ENCODE measurements around the gene S100A14. TPM values are rescaled to one million over a fixed set of nuclear protein-coding genes. Genes with fewer than 3 reads are reported as not detected.
A peak's percentile ranks its signal among the peaks of the same experiment; 100 is the strongest.

Gene S100A14
- total and polyA plus RNA-seq, 2 of the 13 experiments (the other 11 are each of a cell fraction or from before 2014, with no cell fraction given) = 1.4 to 7.7 TPM

- TF ChIP-seq, protein P1, sequence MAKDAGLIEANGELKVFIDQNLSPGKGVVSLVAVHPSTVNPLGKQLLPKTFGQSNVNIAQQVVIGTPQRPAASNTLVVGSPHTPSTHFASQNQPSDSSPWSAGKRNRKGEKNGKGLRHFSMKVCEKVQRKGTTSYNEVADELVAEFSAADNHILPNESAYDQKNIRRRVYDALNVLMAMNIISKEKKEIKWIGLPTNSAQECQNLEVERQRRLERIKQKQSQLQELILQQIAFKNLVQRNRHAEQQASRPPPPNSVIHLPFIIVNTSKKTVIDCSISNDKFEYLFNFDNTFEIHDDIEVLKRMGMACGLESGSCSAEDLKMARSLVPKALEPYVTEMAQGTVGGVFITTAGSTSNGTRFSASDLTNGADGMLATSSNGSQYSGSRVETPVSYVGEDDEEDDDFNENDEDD (CRISPR knock-in tag; IDR thresholded peaks at IDR 0.05; ENCODE audit: borderline replicate concordance) = no peak
- TF ChIP-seq, protein P2, sequence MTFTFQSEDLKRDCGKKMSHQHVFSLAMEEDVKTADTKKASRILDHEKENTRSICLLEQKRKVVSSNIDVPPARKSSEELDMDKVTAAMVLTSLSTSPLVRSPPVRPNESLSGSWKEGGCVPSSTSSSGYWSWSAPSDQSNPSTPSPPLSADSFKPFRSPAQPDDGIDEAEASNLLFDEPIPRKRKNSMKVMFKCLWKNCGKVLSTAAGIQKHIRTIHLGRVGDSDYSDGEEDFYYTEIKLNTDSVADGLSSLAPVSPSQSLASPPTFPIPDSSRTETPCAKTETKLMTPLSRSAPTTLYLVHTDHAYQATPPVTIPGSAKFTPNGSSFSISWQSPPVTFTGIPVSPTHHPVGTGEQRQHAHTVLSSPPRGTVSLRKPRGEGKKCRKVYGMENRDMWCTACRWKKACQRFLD (CRISPR knock-in tag; IDR thresholded peaks at IDR 0.05; ENCODE audit: borderline replicate concordance) = no peak
- TF ChIP-seq SCMH1 (CRISPR knock-in tag; IDR thresholded peaks at IDR 0.05; ENCODE audit: borderline replicate concordance) (no peak), SMYD3 (CRISPR knock-in tag; IDR thresholded peaks at IDR 0.05) (no peak), SP2 (CRISPR knock-in tag; IDR thresholded peaks at IDR 0.05) (0 out of 2 replicates have a peak, but pooled peaks have one; percentile 13), CENPX (CRISPR knock-in tag; IDR thresholded peaks at IDR 0.05) (no peak), ZFP36L2 (CRISPR knock-in tag; IDR thresholded peaks at IDR 0.05) (no peak), ZNF878 (CRISPR knock-in tag; IDR thresholded peaks at IDR 0.05) (no peak), ZNF777 (CRISPR knock-in tag; IDR thresholded peaks at IDR 0.05) (no peak), ZMYM4 (CRISPR knock-in tag; IDR thresholded peaks at IDR 0.05) (0 out of 2 replicates have a peak, but pooled peaks have one; percentile 2), ZNF160 (CRISPR knock-in tag; IDR thresholded peaks at IDR 0.05) (0 out of 2 replicates have a peak, but pooled peaks have one; percentile 47), CCDC6 (CRISPR knock-in tag; IDR thresholded peaks at IDR 0.05) (0 out of 2 replicates have a peak, but pooled peaks have one; percentile 18), ATF1 (CRISPR knock-in tag; IDR thresholded peaks at IDR 0.05) (no peak), ZBTB38 (CRISPR knock-in tag; IDR thresholded peaks at IDR 0.05) (peak; percentile 94), ZNF557 (CRISPR knock-in tag; IDR thresholded peaks at IDR 0.05) (no peak), ZNF432 (CRISPR knock-in tag; IDR thresholded peaks at IDR 0.05; ENCODE audit: borderline replicate concordance) (no peak), SALL1 (CRISPR knock-in tag; IDR thresholded peaks at IDR 0.05) (no peak)
- TF ChIP-seq, protein P3, sequence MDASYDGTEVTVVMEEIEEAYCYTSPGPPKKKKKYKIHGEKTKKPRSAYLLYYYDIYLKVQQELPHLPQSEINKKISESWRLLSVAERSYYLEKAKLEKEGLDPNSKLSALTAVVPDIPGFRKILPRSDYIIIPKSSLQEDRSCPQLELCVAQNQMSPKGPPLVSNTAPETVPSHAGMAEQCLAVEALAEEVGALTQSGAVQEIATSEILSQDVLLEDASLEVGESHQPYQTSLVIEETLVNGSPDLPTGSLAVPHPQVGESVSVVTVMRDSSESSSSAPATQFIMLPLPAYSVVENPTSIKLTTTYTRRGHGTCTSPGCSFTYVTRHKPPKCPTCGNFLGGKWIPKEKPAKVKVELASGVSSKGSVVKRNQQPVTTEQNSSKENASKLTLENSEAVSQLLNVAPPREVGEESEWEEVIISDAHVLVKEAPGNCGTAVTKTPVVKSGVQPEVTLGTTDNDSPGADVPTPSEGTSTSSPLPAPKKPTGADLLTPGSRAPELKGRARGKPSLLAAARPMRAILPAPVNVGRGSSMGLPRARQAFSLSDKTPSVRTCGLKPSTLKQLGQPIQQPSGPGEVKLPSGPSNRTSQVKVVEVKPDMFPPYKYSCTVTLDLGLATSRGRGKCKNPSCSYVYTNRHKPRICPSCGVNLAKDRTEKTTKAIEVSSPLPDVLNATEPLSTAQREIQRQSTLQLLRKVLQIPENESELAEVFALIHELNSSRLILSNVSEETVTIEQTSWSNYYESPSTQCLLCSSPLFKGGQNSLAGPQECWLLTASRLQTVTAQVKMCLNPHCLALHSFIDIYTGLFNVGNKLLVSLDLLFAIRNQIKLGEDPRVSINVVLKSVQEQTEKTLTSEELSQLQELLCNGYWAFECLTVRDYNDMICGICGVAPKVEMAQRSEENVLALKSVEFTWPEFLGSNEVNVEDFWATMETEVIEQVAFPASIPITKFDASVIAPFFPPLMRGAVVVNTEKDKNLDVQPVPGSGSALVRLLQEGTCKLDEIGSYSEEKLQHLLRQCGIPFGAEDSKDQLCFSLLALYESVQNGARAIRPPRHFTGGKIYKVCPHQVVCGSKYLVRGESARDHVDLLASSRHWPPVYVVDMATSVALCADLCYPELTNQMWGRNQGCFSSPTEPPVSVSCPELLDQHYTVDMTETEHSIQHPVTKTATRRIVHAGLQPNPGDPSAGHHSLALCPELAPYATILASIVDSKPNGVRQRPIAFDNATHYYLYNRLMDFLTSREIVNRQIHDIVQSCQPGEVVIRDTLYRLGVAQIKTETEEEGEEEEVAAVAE (CRISPR knock-in tag; IDR thresholded peaks at IDR 0.05; ENCODE audit: borderline replicate concordance) = no peak
- TF ChIP-seq, protein P4, sequence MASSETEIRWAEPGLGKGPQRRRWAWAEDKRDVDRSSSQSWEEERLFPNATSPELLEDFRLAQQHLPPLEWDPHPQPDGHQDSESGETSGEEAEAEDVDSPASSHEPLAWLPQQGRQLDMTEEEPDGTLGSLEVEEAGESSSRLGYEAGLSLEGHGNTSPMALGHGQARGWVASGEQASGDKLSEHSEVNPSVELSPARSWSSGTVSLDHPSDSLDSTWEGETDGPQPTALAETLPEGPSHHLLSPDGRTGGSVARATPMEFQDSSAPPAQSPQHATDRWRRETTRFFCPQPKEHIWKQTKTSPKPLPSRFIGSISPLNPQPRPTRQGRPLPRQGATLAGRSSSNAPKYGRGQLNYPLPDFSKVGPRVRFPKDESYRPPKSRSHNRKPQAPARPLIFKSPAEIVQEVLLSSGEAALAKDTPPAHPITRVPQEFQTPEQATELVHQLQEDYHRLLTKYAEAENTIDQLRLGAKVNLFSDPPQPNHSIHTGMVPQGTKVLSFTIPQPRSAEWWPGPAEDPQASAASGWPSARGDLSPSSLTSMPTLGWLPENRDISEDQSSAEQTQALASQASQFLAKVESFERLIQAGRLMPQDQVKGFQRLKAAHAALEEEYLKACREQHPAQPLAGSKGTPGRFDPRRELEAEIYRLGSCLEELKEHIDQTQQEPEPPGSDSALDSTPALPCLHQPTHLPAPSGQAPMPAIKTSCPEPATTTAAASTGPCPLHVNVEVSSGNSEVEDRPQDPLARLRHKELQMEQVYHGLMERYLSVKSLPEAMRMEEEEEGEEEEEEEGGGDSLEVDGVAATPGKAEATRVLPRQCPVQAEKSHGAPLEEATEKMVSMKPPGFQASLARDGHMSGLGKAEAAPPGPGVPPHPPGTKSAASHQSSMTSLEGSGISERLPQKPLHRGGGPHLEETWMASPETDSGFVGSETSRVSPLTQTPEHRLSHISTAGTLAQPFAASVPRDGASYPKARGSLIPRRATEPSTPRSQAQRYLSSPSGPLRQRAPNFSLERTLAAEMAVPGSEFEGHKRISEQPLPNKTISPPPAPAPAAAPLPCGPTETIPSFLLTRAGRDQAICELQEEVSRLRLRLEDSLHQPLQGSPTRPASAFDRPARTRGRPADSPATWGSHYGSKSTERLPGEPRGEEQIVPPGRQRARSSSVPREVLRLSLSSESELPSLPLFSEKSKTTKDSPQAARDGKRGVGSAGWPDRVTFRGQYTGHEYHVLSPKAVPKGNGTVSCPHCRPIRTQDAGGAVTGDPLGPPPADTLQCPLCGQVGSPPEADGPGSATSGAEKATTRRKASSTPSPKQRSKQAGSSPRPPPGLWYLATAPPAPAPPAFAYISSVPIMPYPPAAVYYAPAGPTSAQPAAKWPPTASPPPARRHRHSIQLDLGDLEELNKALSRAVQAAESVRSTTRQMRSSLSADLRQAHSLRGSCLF (CRISPR knock-in tag; IDR thresholded peaks at IDR 0.05; ENCODE audit: borderline replicate concordance) = no peak
These were observed 7.9 kb downstream of the S100A14 start (continued) for GRCh38 chr1:153608089-153608682.

All from HepG2 (cell line).